OCI-M1 (cell line): Measurements from ENCODE around the gene NAA35.
"Not testable (repeated sequence)": the region's sequence is repeated elsewhere in the genome, so short reads cannot be mapped to it uniquely, and the experiment has no call there.

ENCODE experiments used
- DNase-seq: peaks from one replicate; lab custom pipeline; 2025; lab: John Stamatoyannopoulos, UW

NAA35 gene

GRCh38 chr9:86034863-86035734, 94.2 kb downstream of the NAA35 start:
- DNase-seq = peak; percentile 30

- no peak for DNase-seq
Measured at GRCh38 chr9:86035827-86036440, 95.0 kb downstream of the NAA35 start.

GRCh38 chr9:86036555-86036954, 95.6 kb downstream of the NAA35 start:
- DNase-seq = no peak

GRCh38 chr9:86039991-86040860, 99.3 kb downstream of the NAA35 start:
- no peak for DNase-seq

- DNase-seq = no peak
Measured at GRCh38 chr9:86040861-86041155, 99.9 kb downstream of the NAA35 start.

DNA sequence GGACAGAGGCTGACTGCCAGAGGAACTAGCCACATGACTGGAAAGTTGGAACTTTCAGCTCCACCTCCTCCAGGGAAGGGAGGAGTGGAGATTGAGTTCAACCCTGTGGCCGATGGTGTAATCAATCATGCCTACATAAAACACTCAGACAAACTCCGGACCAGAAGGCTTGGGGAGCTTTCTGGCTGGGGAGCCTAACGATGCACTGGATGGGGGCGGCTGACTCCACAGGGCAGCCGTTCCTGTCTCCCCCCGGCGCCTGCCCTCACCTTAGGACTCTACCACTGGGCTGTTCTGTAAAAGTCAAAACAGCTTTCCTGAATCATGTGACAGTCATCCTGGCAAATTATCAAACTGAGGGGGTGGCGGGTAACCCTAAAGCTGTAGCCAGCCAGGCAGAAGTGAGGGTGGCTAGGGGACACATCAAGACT, 100.4 kb downstream of the NAA35 start:
- DNase-seq = no peak

DNA sequence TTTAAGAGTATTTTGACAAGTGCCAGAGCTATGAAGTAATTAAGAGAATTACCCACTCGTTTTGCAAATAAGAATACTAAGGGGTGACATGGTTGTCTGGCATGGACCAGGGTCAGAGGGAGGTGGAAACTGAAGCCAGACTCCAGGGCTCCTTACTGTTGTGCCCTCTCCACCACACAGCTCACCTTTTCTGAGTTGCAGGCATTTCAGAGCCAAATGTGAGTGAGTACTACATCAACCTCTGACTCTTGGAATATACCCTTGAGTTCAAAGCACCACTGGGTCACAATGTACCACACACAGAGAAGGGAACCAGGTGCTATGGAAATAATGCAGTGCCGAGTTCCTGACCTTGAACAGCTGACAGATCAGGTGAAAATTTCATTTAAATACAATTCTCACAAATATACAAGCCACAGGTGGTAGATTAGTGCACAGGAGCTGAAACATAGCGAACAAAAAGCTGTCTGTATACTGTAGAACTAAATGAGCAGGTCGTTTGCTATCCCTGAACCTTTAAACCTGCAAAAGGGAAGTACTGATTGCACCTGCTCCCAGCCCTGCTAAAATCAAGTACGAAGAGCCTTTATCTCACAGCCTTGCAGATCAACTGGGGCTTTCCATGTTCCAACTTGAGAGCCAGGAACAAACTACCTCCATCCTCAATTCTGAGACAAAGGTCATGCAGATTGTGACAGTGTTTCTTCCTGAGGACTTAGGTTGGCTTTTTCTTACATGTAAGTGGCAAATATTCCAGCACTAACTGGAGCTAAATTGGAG, 101.4 kb downstream of the NAA35 start:
- no peak for DNase-seq

GRCh38 chr9:86043586-86043985, 102.6 kb downstream of the NAA35 start:
- no peak for DNase-seq

GRCh38 chr9:86043999-86044398, 103.1 kb downstream of the NAA35 start:
- DNase-seq = no peak

GRCh38 chr9:86045654-86046053, 104.7 kb downstream of the NAA35 start:
- no peak for DNase-seq

DNA sequence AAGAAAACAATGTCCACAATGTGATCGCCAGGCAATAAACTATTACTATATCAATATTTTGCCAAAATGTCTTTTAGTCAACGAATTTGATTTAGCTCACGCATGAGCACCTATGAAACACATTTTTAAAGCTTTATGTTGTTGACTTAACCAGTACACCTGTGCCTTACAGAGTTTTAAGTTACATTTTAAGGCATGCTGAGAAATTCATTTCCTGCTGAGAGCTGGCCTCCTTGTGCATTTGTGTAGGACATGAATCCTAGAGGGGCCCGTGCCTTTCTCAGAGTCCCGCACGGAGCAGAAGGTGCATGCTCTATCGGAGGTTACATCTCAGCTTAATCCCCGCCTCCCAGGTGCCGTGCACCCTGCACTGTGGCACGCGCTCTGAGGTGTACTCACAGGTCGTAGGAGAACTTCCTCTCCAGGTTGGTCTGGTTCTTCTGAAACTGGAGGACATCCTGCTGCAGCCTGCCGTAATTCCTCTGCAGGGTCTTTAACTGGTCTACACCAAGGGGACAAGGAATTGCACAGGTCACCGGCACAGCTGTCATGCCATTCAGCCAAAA, 105.2 kb downstream of the NAA35 start:
- no peak for DNase-seq

DNA sequence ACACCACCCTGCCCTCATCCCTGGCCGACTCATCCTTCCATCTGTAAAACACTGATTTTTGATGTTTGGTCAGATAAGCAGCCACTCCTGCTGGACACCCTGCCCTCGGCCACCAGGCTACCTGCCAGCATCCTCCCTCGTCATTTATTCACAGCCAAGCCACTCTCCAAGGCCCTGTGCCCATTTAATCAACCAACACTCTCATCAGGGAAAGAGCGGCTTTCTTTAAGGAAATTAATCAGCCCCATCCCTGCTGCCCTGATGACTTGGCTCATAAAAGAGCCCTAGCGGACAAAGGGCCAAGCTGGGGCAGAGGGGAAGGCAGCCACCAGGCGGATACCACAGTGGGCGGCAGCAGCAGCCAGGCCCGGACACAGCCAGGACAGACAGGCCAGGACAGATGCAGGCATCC, 106.0 kb downstream of the NAA35 start:
- DNase-seq = no peak

GRCh38 chr9:86047361-86047760, 106.4 kb downstream of the NAA35 start:
- DNase-seq = no peak

GRCh38 chr9:86048018-86048742, 107.2 kb downstream of the NAA35 start:
- not testable (repeated sequence) for DNase-seq

DNA sequence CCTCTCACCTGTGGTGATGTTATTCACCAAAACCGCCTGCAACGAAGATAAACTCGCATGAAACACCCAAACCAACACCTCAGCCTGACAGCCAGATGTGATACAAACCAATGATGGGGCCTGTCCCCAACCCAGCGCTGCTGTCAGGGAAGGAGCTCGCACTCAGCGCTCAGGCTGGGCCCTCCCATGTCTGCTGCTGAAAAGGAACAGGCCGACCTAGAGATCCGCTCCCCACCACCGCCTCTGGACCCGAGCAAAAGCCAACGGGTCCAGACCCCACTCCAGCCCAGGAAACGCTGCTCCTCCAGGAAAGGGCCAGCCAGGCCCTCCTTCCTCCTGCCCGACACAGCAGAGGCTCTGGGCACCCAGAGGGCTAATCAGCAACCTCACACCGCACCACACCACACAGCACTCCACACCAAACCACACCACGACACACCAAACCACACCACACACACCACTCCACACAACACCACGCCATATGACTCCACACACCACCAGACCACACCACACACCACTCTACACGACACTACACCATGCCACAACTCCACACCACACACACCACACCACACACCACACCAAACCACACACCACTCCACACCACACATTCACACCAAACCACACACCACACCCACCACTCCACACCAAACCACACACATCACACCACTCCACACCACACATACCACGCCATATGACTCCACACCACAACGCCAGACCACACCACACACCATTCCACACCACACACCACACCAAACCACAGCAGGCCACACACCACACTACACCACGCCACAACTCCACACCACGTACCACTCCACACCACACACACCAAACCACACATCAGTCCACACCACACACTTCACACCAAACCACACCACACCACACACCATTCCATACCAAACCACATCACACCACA, 111.9 kb downstream of the NAA35 start:
- no peak for DNase-seq

DNA sequence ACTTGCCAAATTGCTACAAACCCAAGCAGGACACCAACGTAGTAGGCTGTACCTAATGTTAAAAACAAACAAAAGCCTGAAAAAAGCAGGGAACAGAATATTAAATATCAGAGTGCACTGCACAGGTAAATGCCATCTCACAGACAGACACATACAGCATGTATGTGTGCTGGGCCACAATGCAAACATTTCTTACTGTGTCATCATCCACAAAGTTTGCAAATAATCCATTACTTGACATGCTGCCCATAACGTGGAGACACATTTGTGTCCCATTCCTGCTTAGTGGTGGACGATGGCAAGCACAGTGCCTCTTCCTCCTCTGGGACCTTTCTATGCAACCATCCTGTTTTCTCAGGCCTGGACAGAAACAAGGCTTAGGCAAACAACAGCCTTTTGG, 113.7 kb downstream of the NAA35 start:
- peak; percentile 11 for DNase-seq

GRCh38 chr9:86057491-86057890, 116.5 kb downstream of the NAA35 start:
- DNase-seq = no peak

DNA sequence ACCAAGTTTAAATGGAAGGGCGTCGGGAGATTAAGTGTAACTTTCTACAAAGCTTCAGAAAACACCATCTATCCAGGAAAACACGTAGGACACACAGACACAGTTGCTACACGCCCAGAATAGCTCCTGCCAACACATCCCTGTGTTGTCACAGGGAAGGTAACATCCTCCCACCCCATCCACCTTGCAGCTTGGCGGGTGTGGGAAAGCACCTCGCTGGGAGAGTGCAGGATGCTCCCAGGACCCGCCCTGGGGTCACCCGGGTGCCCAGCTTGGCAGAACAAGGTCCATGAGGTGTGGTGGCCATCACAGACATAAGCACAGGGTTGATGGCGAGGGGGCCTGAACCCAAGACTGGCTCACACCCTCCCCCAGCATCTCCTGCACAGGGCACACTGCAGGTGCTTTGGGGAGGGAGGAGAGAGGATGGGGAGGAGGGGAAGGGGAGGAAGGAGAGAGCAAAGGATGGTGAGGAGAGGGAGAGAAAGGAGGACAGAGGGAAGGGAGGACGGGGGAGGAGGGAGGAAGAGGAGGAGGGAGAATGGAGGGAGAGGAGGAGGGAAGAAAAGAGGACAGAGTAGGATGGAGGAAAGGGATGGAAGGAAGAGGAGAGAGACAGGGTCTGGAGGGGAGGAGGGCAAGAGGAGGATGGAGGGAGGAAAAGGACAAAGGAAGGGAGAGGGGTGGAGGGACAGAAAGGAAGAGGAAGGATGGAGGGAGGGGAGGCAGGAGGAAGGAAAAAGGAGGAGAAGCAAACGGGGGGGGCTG, 121.2 kb downstream of the NAA35 start:
- DNase-seq = no peak
